HEK293 (cell line): Measurements from ENCODE around the gene LRRC15.

Experiments
- CTCF ChIP-seq: fragments of 450-650 bp; formaldehyde crosslinking; IDR thresholded peaks from 2 replicates; pipeline ENCODE4 v1.5.1; 2016; ENCODE audit warnings: missing biosample characterization, missing genetic modification characterization
- HOXD13 ChIP-seq: sonication (generic); formaldehyde crosslinking; IDR thresholded peaks from 2 replicates; pipeline ENCODE4 v1.8.0; 2022; ENCODE audit warnings: missing genetic modification reagents, borderline replicate concordance
- MYNN ChIP-seq: fragments of 450-650 bp; formaldehyde crosslinking; IDR thresholded peaks from 2 replicates; pipeline ENCODE4 v1.5.1; 2016; ENCODE audit warnings: missing biosample characterization, missing genetic modification characterization, borderline replicate concordance
- ZBTB20 ChIP-seq: fragments of 450-650 bp; formaldehyde crosslinking; IDR thresholded peaks from 2 replicates; pipeline ENCODE4 v1.5.1; 2016; ENCODE audit warnings: missing biosample characterization, missing genetic modification characterization
- ZBTB8A ChIP-seq: fragments of 450-650 bp; formaldehyde crosslinking; IDR thresholded peaks from 2 replicates; pipeline ENCODE4 v1.5.1; 2016; ENCODE audit warnings: missing biosample characterization, missing genetic modification characterization
- ZFP3 ChIP-seq: fragments of 450-650 bp; formaldehyde crosslinking; IDR thresholded peaks from 2 replicates; pipeline ENCODE4 v1.5.1; 2016; ENCODE audit warnings: low read depth, missing biosample characterization, missing genetic modification characterization
- ZFP69B ChIP-seq: fragments of 450-650 bp; formaldehyde crosslinking; IDR thresholded peaks from 2 replicates; pipeline ENCODE4 v1.5.1; 2016; ENCODE audit warnings: missing biosample characterization, missing genetic modification characterization
- ZNF10 ChIP-seq: fragments of 450-650 bp; formaldehyde crosslinking; IDR thresholded peaks from 2 replicates; pipeline ENCODE4 v1.5.1; 2017; ENCODE audit warnings: missing biosample characterization, missing genetic modification characterization
- ZNF335 ChIP-seq: fragments of 450-650 bp; formaldehyde crosslinking; conservative IDR thresholded peaks from 2 replicates; pipeline ENCODE4 v1.5.1; 2016; ENCODE audit warnings: missing biosample characterization, missing genetic modification characterization
- ZNF423 ChIP-seq: fragments of 450-650 bp; formaldehyde crosslinking; IDR thresholded peaks from 2 replicates; pipeline ENCODE4 v1.5.1; 2016; ENCODE audit warnings: missing biosample characterization, missing genetic modification characterization
- ZNF48 ChIP-seq: fragments of 450-650 bp; formaldehyde crosslinking; IDR thresholded peaks from 2 replicates; pipeline ENCODE4 v1.5.1; 2016; ENCODE audit warnings: missing biosample characterization, missing genetic modification characterization
- ZNF658 ChIP-seq: fragments of 450-650 bp; formaldehyde crosslinking; IDR thresholded peaks from 2 replicates; pipeline ENCODE4; 2016; ENCODE audit warnings: missing biosample characterization, missing genetic modification characterization
- ZSCAN30 ChIP-seq: fragments of 450-650 bp; IDR thresholded peaks from 2 replicates; pipeline ENCODE4 v1.5.1; 2018; ENCODE audit warnings: missing biosample characterization, mild to moderate bottlenecking, missing genetic modification characterization, moderate library complexity

- TF ChIP-seq ZNF423 (tag by site-specific recombination) = no peak
- no peak for TF ChIP-seq ZNF335
- TF ChIP-seq ZNF658 (tag by site-specific recombination) = no peak
- TF ChIP-seq ZBTB20 (tag by site-specific recombination) = no peak
- TF ChIP-seq CTCF (tag by site-specific recombination) = no peak; the same call in 1 of the 2 replicates
- TF ChIP-seq ZNF10 (tag by site-specific recombination) = no peak
- no peak for TF ChIP-seq ZSCAN30 (tag by site-specific recombination)
- no peak for TF ChIP-seq ZFP69B (tag by site-specific recombination)
- no peak for TF ChIP-seq MYNN
- TF ChIP-seq ZBTB8A (tag by site-specific recombination) = no peak
- no peak for TF ChIP-seq ZFP3 (tag by site-specific recombination)
- no peak for TF ChIP-seq HOXD13 (CRISPR knock-in tag)
- TF ChIP-seq ZNF48 = no peak
Observed at GRCh38 chr3:194404365-194405140, 35.0 kb upstream of the LRRC15 start.
